GM20000 (cell line): ENCODE measurements around the gene E2F3.

Experiments
- DNase-seq: peaks from one replicate; pipeline ENCODE4 v3.0.0; 2012; ENCODE audit warnings: low spot score
- TF ChIP-seq, protein P1 (sequence below): IDR thresholded peaks from 2 replicates; pipeline ENCODE4 v1.5.1; 2012; ENCODE audit warnings: mild to moderate bottlenecking, control low read depth; ENCODE audit errors: extremely low read depth, missing control alignments

Gene E2F3

DNA sequence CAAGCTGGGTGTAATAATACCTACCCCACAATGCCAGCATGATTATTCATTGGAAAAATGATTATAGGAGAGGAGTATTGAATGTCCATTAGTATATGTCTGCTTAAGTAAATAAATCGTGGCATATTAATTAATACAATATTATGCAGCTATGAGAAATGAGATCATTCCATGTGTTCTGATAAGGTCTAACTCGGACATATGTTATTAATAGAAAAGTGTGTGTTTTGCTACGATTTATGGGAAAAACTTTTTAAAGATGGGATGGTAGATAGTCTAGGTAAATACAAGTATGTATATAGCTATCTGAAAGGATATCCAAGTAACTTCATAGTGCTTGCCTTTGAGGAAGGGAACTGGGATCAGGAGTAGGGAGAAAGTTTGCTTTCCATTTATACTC, 71.1 kb downstream of the E2F3 start:
- TF ChIP-seq, protein P1, sequence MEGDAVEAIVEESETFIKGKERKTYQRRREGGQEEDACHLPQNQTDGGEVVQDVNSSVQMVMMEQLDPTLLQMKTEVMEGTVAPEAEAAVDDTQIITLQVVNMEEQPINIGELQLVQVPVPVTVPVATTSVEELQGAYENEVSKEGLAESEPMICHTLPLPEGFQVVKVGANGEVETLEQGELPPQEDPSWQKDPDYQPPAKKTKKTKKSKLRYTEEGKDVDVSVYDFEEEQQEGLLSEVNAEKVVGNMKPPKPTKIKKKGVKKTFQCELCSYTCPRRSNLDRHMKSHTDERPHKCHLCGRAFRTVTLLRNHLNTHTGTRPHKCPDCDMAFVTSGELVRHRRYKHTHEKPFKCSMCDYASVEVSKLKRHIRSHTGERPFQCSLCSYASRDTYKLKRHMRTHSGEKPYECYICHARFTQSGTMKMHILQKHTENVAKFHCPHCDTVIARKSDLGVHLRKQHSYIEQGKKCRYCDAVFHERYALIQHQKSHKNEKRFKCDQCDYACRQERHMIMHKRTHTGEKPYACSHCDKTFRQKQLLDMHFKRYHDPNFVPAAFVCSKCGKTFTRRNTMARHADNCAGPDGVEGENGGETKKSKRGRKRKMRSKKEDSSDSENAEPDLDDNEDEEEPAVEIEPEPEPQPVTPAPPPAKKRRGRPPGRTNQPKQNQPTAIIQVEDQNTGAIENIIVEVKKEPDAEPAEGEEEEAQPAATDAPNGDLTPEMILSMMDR = no peak
- no peak for DNase-seq

DNA sequence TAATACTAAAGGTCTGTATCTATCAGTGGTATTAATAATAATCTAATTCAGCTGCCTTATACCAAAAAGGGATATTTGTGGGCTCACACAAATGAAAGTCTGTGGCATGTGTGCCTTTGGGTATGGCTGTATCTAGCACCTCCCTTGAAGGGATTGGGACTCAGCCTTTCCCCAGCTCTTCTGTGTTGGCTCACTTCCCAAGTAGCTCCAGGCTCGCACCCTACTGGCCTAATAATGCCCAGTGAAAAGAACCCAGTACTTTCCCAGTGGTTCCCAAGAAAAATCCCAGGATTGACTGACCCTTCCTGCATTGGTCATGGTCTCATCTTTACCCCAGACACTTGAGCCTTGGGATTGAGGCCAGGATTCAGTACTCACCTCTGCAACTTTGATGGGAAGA, 71.8 kb downstream of the E2F3 start:
- TF ChIP-seq, protein P1 = no peak
- DNase-seq = no peak

DNA sequence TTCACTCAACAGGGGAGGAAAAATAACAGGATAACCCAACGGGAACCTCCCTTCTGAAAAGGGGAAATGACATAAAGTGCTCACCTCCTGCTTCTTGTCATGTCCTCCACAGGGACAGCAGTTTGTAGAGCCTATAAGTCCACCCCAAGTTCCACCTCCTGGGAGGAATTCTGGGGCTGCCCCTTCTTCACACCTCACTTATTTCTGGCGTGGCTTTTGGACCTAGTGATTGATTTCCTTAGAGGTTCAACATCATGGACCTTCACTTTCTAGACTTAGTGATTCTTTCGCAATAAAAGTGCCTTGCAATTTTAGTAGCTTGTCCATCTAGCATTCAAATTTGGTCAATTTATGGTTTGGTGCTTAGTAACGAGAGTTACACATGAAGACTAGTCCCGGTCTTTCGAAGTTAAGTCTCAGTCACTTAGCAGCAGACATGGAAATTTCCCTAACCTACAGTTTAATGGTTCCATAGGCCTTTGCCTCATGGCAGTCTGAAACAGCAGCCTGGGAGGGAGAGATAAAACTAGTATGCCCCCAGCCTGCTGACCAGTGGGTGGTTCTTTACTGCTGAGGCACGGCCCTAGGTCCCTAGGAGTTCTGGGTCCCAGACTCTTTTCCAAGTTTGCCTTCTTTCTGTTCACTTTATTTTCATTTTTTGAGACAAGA, 73.3 kb downstream of the E2F3 start:
- TF ChIP-seq, protein P1 = no peak
- DNase-seq = no peak

DNA sequence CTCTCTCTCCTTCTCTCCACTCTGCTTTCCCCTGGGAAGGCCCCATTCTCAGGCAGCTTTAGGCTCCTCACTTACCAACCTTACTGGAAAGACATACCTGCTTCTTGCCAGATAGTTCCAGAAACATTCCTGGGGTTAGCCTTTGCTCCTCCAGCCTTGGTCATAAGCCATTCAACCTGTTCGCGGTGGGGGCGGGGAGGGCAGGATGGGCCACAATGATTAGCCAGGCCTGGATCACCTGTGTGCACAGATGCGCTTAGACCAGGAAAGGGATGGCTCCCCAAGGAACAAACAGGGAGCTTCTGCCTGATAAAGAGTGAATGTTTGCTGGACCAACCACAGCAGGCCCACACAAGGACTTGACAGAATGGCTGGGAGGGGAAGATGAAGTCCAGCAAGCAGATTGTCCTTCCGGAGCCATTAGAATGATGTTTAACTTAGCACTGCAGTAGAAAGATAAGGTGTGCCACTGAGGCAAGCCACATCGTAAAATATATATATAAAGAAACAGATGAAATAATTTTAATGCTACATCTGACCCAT, 74.9 kb downstream of the E2F3 start:
- no peak for DNase-seq

DNA sequence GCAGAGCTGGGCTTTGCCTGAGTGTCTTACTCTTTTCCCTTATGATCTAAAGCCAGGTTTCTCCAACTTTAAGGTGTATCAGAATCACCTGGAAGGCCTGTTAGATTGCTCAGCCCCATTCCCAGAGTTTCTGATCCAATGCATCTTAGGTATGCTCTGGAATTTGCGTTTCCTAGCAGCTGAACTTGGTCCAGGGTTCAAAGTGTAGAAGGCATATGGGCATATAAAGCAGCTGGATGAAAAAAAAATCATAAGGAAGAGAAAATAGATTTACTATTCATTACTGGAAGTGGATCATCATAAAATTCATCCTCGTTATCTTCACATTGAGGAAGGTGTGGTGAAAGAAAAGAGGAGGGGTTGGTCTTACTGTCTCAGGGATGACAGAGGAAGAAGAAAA, 75.8 kb downstream of the E2F3 start:
- TF ChIP-seq, protein P1 = no peak
- DNase-seq = no peak

More for the DNA sequence above, 74.9 kb downstream of the E2F3 start:
- TF ChIP-seq, protein P1 = no peak

DNA sequence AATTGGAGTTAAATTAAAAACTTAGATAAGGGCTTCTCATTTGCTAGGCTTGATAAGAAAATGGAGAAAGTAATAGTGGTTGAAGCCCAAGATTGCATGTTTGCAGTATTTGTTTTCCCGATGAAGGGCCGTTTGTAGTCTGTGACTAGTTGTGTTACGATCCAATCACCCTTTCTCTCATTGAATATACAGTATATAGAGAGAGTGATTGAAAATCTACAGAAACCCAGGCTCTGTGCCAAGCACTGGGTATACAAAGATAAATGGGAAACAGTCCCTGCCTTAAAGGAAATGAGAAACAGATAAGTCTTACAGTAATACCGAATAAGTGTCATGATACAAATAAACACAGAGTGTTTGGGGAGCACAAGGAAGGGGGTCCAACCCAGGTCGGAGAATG, 77.4 kb downstream of the E2F3 start:
- TF ChIP-seq, protein P1 = no peak
- no peak for DNase-seq

DNA sequence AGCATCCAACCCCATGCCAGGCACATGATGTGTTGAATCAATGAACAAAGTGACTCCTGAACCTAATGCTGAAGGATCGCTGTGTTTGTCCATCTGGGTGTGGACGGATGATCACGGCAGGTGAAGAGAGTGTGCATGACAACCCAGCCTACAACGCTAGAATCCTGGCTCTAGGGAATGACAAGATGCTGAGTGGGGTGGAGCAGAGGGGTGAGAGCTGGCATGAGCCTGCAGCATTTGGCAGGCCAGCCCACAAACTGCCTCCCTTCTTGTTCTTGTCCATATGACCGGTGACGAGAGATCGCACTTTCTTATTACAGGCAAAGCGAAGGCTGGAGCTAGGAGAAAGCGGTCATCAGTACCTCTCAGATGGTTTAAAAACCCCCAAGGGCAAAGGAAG, 77.8 kb downstream of the E2F3 start:
- TF ChIP-seq, protein P1 = no peak
- no peak for DNase-seq
